Keratinocyte (primary cell): ENCODE measurements around the gene FDX1. TPM values are rescaled to one million over a fixed set of nuclear protein-coding genes. Genes with fewer than 3 reads are reported as not detected.

Experiments used
- DNase-seq: peaks from one replicate; pipeline ENCODE4 v3.0.0-alpha.2; 2011; ENCODE audit warnings: low read depth, missing footprints, low spot score
- FAIRE-seq: peaks from 2 replicates; lab custom pipeline; 2011; peaks lifted over from hg19 to GRCh38; lab: Jason Lieb, UNC
- H2AFZ ChIP-seq: 2 replicates; pipeline ENCODE4 v1.6.0; 2012; ENCODE audit warnings: low read length, control low read depth, inconsistent platforms; ENCODE audit not compliant: control insufficient read depth
- H3K27ac ChIP-seq: 2 replicates; pipeline ENCODE4 v1.5.1; 2011; ENCODE audit warnings: low read length; ENCODE audit not compliant: control insufficient read depth, insufficient read depth
- H3K27me3 ChIP-seq: 3 replicates; pipeline ENCODE4 v1.6.0; 2011; ENCODE audit warnings: low read length; ENCODE audit not compliant: control insufficient read depth, insufficient read depth; ENCODE audit errors: extremely low read depth
- H3K36me3 ChIP-seq, 2 experiments: 2 replicates in 1 of 2; 3 replicates in 1 of 2; pipeline ENCODE4 v1.5.1; 2011; ENCODE audit warnings: low read length in 2 of 2, mild to moderate bottlenecking in 1 of 2; ENCODE audit not compliant: control insufficient read depth in 2 of 2, insufficient read depth in 2 of 2; ENCODE audit errors: extremely low read depth in 1 of 2
- H3K4me1 ChIP-seq: 3 replicates; pipeline ENCODE4 v1.5.1; 2011; ENCODE audit warnings: low read length; ENCODE audit not compliant: control insufficient read depth, insufficient read depth; ENCODE audit errors: extremely low read depth
- H3K4me2 ChIP-seq: 3 replicates; pipeline ENCODE4 v1.6.0; 2011; ENCODE audit warnings: low read depth, low read length; ENCODE audit not compliant: control insufficient read depth, insufficient read depth; ENCODE audit errors: extremely low read depth
- H3K4me3 ChIP-seq, 3 experiments: fragments of 200-600 bp in 1 of 3; sonication (generic) in 1 of 3; 2 replicates in 2 of 3; 3 replicates in 1 of 3; pipeline ENCODE4 v1.5.1; 2011 to 2016; ENCODE audit warnings: low read length in 3 of 3, mild to moderate bottlenecking in 3 of 3, control low read depth in 2 of 3, inconsistent platforms in 1 of 3, low read depth in 1 of 3, mixed read lengths in 1 of 3, mixed run types in 1 of 3, moderate library complexity in 1 of 3; ENCODE audit not compliant: control insufficient read depth in 2 of 3, insufficient read depth in 2 of 3; ENCODE audit errors: extremely low read depth in 1 of 3
- H3K79me2 ChIP-seq: 2 replicates; pipeline ENCODE4 v1.6.0; 2012; ENCODE audit warnings: low read length; ENCODE audit not compliant: control insufficient read depth, insufficient read depth
- H3K9ac ChIP-seq: 3 replicates; pipeline ENCODE4 v1.6.0; 2011; ENCODE audit warnings: low read length; ENCODE audit not compliant: control insufficient read depth, insufficient read depth; ENCODE audit errors: extremely low read depth
- H3K9me1 ChIP-seq: 3 replicates; pipeline ENCODE4 v1.6.0; 2011; ENCODE audit warnings: low read length; ENCODE audit not compliant: control insufficient read depth, insufficient read depth; ENCODE audit errors: extremely low read depth
- H3K9me3 ChIP-seq: 2 replicates; pipeline ENCODE4 v1.5.1; 2012; ENCODE audit warnings: low read depth, low read length; ENCODE audit not compliant: control insufficient read depth
- H4K20me1 ChIP-seq: 3 replicates; pipeline ENCODE4 v1.6.0; 2011; ENCODE audit warnings: low read length; ENCODE audit not compliant: control insufficient read depth, insufficient read depth; ENCODE audit errors: extremely low read depth
- CTCF ChIP-seq, 3 experiments: IDR thresholded peaks in 1 of 3; conservative IDR thresholded peaks in 1 of 3; optimal IDR thresholded peaks in 1 of 3; 2 replicates in 2 of 3; 3 replicates in 1 of 3; pipeline versions ENCODE3 to v1.5.1; 2011; ENCODE audit warnings: low read length in 3 of 3, mild to moderate bottlenecking in 3 of 3, moderate library complexity in 2 of 3, control low read depth in 1 of 3, inconsistent platforms in 1 of 3; ENCODE audit not compliant: insufficient read depth in 2 of 3; ENCODE audit errors: extremely low read depth in 1 of 3
- EZH2 ChIP-seq: IDR thresholded peaks from one replicate; pipeline ENCODE4 v1.6.1; 2012; ENCODE audit warnings: inconsistent platforms, mild to moderate bottlenecking, low read length, moderate library complexity
- dilution Hi-C: fragments of 300-500 bp; cut with MboI; formaldehyde crosslinking; loops from one replicate; pipeline ENCODE4 v1.7.0; 2020; ENCODE audit warnings: low sequenced_read_pairs; ENCODE audit not compliant: extremely low pct_ligation_motif_present
- polyA plus RNA-seq, 5 experiments: library from polyadenylated mRNA; depleted of rRNA in 3 of 5; stranded (reverse) in 3 of 5; stranded (forward) in 1 of 5; unstranded in 1 of 5; fragments of >200 nt; gene quantifications; 1 replicate in 1 of 5; 2 replicates in 3 of 5; 3 replicates in 1 of 5; pipeline versions ENCODE4 v1.2.1 to v1.2.3, GENCODE V29; 2011 to 2012; ENCODE audit warnings: missing spikeins in 2 of 5, low read depth in 1 of 5, low replicate concordance in 1 of 5

The FDX1 gene
- polyA plus RNA-seq, 1 donor (not counting 4 experiments of a cell fraction or from before 2014, with no cell fraction given) = 9.1 TPM

GRCh38 chr11:110455718-110456117, 26.0 kb downstream of the FDX1 start:
- Histone ChIP-seq H3K27me3 (no peaks in the 10 kb centered on the region), H3K4me1 (no peaks in the 10 kb centered on the region), H3K9me1 (no peaks in the 10 kb centered on the region), H3K9me3 (no peaks in the 10 kb centered on the region), H4K20me1 (no peaks in the 10 kb centered on the region), H3K9ac (no peak overlapping the region), H2AFZ (no peak overlapping the region), H3K4me3 (no peak overlapping the region), H3K4me2 (no peak overlapping the region), H3K79me2 (no peaks in the 10 kb centered on the region), H3K27ac (no peak overlapping the region), H3K36me3 (peaks cover 1 to 6% of the 10 kb centered on the region in 2 experiments)
- DNase-seq (no peak), FAIRE-seq (no peak)
- dilution Hi-C loops = no loop called here
- no peak for TF ChIP-seq CTCF (optimal IDR thresholded peaks at IDR 0.05 in 1 of 3, IDR thresholded peaks at IDR 0.05 in 1 of 3, conservative IDR thresholded peaks at IDR 0.05 in 1 of 3; ENCODE audit: extremely low read depth in 1 of 3, insufficient read depth in 2 of 3, low read length in 3 of 3)
- TF ChIP-seq EZH2 = no peak

DNA sequence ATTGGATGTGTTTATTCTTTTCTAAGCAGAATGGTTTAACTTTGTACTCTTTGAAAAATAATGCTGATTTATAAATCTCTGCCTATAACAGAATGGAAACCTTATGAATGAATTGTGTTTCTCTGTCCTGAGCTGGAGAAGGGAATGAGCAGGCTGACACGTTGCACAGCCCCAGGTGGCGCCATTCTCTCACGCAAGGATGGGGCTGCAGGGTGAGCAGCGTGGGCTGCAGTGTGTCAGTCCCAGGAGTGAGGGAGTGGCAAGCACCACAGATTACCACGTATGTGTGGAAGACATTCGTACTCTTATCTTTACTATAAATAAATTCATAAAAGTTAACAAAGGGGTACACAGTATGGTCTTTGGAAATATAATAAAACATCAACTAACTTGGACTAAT, 33.4 kb downstream of the FDX1 start:
- FAIRE-seq (peak; percentile 43), DNase-seq (no peak)
- Histone ChIP-seq H3K4me3 (no peak overlapping the region), H3K9ac (no peak overlapping the region), H4K20me1 (no peaks in the 10 kb centered on the region), H3K36me3 (peaks cover 1 to 7% of the 10 kb centered on the region in 2 experiments), H3K9me3 (no peaks in the 10 kb centered on the region), H2AFZ (no peak overlapping the region), H3K27me3 (no peaks in the 10 kb centered on the region), H3K4me1 (no peaks in the 10 kb centered on the region), H3K79me2 (no peaks in the 10 kb centered on the region), H3K27ac (no peak overlapping the region), H3K4me2 (no peak overlapping the region), H3K9me1 (no peaks in the 10 kb centered on the region)
- TF ChIP-seq CTCF (optimal IDR thresholded peaks at IDR 0.05 in 1 of 3, IDR thresholded peaks at IDR 0.05 in 1 of 3, conservative IDR thresholded peaks at IDR 0.05 in 1 of 3; ENCODE audit: extremely low read depth in 1 of 3, insufficient read depth in 2 of 3, low read length in 3 of 3) (peak; percentile 50 to 72 (median 56)), EZH2 (no peak)
- dilution Hi-C loops = no loop called here
